DOHH2 (cell line): ENCODE measurements around the gene LGR5.

ENCODE experiments used
- EZH2phosphoT487 ChIP-seq: fragments of 200-600 bp; sonication (generic); IDR thresholded peaks from 2 replicates; pipeline ENCODE4 v1.6.1; 2017; ENCODE audit warnings: borderline replicate concordance, mild to moderate bottlenecking, antibody characterized with exemption, low read length, moderate library complexity, mixed read lengths
- TF ChIP-seq, protein P1 (sequence below): fragments of 200-600 bp; sonication (generic); IDR thresholded peaks from one replicate; pipeline ENCODE4 v1.5.1; 2014; ENCODE audit warnings: antibody characterized with exemption, mild to moderate bottlenecking, low read depth, low read length; ENCODE audit not compliant: poor library complexity, severe bottlenecking

DNA sequence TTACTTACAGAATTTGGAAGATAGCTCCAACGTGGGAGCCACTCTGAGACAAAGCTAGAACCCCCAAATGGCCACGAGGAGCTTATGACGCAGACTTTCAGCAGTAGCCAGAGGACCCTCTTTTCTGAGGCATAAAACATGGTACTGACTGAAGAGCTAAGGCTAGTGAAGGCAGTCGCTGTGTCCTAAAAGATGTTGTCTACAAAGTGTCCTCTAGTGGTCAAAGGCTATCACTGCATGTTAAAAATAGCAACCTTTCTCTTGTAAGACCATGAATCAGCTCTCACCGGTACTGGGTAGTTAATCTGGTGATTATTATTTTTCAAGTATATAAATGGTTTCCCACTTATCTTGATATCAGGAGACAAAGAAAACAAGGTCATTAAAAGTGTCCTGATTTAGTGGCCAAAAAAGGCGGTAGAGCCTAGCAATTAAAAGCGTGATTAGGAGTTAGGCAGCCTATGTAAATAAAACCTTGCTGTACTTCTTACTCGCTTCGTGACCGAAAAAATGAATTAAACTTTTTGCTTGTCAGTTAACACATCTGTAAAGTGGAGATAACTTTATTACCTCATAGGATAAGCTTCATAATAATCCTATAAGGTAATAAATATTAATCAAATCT is 47.0 kb upstream of the LGR5 start:
- TF ChIP-seq, protein P1, sequence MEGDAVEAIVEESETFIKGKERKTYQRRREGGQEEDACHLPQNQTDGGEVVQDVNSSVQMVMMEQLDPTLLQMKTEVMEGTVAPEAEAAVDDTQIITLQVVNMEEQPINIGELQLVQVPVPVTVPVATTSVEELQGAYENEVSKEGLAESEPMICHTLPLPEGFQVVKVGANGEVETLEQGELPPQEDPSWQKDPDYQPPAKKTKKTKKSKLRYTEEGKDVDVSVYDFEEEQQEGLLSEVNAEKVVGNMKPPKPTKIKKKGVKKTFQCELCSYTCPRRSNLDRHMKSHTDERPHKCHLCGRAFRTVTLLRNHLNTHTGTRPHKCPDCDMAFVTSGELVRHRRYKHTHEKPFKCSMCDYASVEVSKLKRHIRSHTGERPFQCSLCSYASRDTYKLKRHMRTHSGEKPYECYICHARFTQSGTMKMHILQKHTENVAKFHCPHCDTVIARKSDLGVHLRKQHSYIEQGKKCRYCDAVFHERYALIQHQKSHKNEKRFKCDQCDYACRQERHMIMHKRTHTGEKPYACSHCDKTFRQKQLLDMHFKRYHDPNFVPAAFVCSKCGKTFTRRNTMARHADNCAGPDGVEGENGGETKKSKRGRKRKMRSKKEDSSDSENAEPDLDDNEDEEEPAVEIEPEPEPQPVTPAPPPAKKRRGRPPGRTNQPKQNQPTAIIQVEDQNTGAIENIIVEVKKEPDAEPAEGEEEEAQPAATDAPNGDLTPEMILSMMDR: peak; percentile 75
- TF ChIP-seq EZH2phosphoT487: no peak
